NB4 (cell line): ENCODE data around the gene MNAT1.
A peak's percentile ranks its signal among the peaks of the same experiment; 100 is the strongest.

ENCODE experiments used
- DNase-seq: peaks from one replicate; pipeline ENCODE4 v3.0.0; 2010; ENCODE audit warnings: low read depth
- H3K4me3 ChIP-seq: one replicate; pipeline ENCODE4 v1.5.1; 2011; ENCODE audit warnings: mild to moderate bottlenecking, low read depth, low read length, moderate library complexity
- CTCF ChIP-seq: IDR thresholded peaks from one replicate; pipeline ENCODE4 v1.5.1; 2012; ENCODE audit warnings: low read depth, low read length
- MAX ChIP-seq: IDR thresholded peaks from 2 replicates; pipeline ENCODE4 v1.6.1; 2011; ENCODE audit warnings: low read depth, low read length
- MYC ChIP-seq: IDR thresholded peaks from 2 replicates; pipeline ENCODE4 v1.6.1; 2011; ENCODE audit warnings: low read depth, low read length
- POLR2A ChIP-seq: IDR thresholded peaks from 2 replicates; pipeline ENCODE4 v1.6.1; 2011; ENCODE audit warnings: mild to moderate bottlenecking; ENCODE audit not compliant: insufficient read length; ENCODE audit errors: extremely low read depth

MNAT1 gene

DNA sequence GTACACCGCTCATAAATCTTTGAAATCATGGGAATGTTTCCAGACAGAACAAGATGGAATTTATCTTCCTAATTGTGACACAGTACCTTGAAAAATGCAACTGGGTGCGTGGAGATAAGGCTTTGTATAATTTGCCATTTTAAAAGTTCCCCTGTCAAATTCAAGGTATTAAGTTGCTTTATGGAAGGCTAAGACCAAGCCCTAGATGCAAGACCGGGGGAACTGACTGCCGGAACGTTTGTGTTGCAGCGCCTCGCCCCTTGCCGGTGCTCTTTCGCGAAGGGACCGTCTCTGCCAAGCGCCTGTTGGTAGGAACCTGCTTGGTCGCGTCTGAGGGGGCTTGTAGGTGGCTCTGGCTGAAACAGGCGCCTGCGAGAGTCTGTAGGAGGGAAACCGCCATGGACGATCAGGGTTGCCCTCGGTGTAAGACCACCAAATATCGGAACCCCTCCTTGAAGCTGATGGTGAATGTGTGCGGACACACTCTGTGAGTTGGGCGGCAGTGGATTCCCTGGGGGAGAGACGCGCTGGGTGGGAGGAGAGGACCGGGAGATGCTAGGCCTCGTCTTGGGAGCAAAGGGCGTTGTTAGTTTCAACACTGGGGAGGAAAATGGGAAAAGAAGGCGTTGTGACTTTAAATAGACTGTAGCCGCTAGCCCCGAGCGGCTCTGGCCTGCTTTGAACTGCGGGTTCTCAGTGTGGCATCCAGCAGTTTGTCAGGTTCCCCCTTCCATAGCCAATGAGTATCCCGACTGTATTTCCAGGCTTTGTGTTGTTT lies at the start of gene MNAT1:
Gene MNAT1, plus strand, starts transcription at position 297 of the 778 bp plus-strand sequence. Its CDS starts 102 bp downstream, at position 399.
- DNase-seq, result peak; percentile 89
- H3K4me3 ChIP-seq, result peak within 1 kb of the TSS; percentile 95
- TF ChIP-seq MAX, result 0 out of 2 replicates have a peak, but pooled peaks have one; percentile 18
- TF ChIP-seq MYC, result peak; percentile 71
- TF ChIP-seq CTCF, result no peak
- peak; percentile 78 for TF ChIP-seq POLR2A

DNA sequence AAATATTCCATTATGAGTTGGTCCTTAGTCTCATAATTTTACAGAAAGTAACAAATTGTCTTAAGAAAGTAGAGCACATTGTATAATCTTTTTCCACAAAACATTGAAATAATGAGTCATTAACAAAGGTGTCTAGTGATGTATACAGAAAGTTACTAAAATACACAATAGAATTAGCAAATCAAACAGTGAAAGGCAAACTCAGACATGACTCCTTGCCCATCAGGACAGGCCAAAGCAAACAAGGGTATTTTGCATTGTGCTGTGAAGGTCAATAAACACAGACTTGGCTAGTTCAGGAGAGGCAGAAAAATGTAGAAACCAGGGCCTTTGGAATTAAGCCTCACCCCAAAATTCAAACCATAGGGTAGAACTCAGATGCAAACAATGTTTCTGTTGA lies 47.7 kb upstream of the MNAT1 start:
- no peak overlapping the region for H3K4me3 ChIP-seq
- no peak for DNase-seq
- no peak for TF ChIP-seq POLR2A

DNA sequence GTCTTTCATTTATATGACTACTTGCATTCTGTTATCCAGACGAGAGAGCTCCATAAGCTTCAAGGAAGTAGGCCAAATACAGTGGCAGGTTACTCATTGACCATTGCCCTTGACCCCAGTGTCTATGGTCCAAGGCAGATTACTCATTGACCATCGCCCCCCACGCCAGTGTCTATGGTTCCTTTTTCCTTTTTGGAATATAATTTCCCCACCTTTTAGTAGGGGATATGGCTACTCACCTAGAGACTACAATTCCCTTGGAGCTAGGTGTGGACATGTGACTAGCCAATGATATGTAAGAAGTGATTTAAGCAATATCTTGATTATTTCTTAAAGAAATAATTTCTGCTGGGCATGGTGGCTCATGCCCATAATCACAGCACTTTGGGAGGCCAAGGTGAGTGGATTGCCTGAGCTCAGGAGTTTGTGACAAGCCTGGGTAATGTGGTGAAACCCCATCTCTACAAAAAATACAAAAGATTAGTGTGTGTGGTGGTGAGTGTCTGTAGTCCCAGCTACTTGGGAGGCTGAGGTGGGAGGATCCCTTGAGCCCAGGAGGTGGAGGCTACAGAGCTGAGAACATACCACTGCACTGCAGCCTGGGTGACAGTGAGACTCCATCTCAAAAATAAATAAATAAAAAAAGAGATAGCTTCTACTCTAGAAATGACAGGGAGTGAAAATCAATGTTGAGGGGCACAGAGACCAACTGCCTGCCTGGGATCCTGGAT lies 43.0 kb upstream of the MNAT1 start:
- H3K4me3 ChIP-seq, result no peak overlapping the region
- TF ChIP-seq MYC (no peak), POLR2A (no peak), MAX (no peak), CTCF (no peak)
- no peak for DNase-seq

DNA sequence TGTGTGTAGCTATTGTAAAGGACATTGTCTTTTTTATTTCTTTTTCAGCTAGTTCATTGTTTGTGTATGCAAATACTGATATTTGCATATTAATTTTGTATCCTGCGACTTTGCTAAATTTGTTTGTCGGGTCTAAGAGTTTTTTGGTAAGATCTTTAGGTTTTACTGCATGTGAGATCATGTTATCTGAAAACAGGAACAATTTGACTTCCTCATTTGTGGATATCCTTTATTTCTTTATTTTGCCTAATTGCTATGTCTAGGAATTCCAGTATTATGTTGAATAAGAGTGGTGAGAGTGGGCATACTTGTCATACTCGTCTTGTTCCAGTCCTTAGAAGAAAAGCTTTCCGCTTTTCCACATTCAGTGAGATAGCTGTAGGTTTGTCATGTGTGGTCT lies 39.2 kb upstream of the MNAT1 start:
- TF ChIP-seq MYC, result no peak
- TF ChIP-seq MAX, result no peak
- TF ChIP-seq CTCF, result no peak
- TF ChIP-seq POLR2A, result no peak
- DNase-seq, result no peak
- H3K4me3 ChIP-seq, result no peak overlapping the region

GRCh38 chr14:60700598-60700997 lies 34.0 kb upstream of the MNAT1 start:
- TF ChIP-seq POLR2A, result no peak
- TF ChIP-seq MYC, result no peak
- no peak for TF ChIP-seq CTCF
- TF ChIP-seq MAX, result no peak
- DNase-seq, result no peak
- no peak overlapping the region for H3K4me3 ChIP-seq

DNA sequence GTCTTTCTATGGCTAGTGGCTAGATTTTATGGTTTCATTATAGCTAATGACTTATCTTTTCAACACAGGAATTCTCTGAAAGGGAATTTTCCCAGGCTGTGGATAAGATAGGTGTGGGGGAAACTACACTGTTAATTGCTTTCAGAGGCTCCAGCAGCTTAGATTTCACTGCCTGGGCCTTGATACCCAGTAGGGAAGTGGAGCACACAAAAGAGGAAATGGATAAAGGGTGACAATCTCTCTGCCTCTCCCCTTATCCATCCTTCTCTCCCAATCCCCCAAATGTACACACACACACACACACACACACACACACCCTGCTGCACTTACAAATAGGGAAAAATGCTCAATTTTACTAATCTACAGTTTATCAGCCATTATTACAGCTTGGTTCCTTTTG lies 29.5 kb upstream of the MNAT1 start:
- no peak for DNase-seq
- no peak for TF ChIP-seq MYC
- no peak for TF ChIP-seq CTCF
- TF ChIP-seq POLR2A, result no peak
- no peak for TF ChIP-seq MAX
- no peak overlapping the region for H3K4me3 ChIP-seq
